ENCODE data around the gene SIRT4.
"Not testable (repeated sequence)": the region's sequence is repeated elsewhere in the genome, so short reads cannot be mapped to it uniquely, and the experiment has no call there.

The SIRT4 gene, protein sequence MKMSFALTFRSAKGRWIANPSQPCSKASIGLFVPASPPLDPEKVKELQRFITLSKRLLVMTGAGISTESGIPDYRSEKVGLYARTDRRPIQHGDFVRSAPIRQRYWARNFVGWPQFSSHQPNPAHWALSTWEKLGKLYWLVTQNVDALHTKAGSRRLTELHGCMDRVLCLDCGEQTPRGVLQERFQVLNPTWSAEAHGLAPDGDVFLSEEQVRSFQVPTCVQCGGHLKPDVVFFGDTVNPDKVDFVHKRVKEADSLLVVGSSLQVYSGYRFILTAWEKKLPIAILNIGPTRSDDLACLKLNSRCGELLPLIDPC

DNA sequence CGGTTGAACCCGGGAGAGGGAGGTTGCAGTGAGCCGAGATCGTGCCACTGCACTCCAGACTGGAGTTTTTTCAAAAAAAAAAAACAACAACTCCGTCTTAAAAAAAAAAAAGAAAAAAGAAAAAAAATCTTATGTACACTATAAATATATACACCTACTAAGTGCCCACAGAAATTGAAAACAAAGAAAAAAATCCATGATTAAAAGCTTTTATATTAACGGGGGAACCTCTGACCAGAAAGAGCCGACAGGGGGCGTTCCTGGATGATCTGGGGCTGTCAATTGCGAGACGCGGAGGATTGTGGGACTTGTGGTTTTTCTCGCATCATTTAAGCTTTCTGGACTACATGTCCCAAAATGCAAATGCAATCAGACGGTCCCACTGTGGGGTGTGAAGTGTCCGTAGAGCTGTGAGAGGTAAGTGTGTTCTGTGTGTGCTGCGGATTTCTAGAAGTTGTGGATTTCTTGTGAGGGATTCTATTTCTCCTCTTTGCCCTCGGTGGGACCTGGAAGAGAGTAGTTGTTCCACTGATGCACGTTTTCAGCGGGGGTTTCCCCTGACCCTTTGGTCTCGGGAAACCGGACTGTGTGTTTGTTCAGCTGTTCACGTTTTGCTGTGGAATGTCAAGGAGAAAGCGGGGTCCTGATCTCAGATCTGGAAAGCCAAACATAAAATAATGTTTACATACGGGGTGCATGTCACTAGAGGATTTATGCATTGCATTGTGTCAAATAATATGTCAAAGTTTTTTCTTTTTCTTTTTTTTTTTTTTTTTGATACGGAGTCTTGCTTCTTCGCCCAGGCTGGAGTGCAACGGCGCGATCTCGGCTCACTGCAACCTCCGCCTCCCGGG is at the start of gene SIRT4:
Gene SIRT4 (plus strand): TSS at position 360 of the 854 bp plus-strand sequence. CDS start 1,241 bp downstream, outside the sequence.
- DNase-seq, result peak; percentile 88

DNA sequence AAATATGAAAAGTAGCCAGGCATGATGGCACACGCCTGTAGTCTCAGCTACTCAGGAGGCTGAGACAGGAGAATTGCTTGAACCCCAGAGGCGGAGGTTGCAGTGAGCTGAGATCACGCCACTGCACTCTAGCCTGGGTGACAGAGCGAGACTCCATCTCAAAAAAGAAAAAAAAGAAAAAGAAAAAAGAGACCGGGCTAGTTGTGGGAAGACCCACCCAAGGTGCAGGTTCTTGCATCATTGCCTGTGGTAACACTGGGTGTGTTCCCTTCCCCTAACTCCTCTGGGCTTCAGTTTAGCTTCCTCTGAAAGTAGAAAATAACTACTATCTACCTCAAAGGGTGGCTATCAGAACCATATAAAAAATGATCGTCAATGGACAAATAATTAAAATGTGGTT is 48.8 kb upstream of the SIRT4 start:
- not testable (repeated sequence) for DNase-seq

DNA sequence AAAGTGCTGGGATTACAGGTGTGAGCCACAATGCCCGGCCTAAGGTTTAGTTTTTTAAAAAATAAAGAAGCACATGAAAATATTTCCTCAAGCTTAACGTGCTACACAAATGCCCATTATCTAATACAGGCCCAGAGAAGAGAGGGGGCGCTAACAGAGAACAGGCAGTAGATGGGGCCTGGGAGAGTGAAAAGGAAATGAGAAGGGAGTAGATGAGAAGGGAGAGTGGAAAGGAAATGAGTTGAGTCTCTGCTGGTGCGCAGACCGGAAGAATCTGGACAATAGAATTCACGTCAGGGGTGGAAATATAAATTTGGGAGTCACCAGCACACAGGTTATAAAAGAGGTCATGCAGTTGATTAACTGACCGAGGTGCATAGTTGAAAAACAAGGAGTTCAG is 47.3 kb upstream of the SIRT4 start:
- DNase-seq, result no peak

DNA sequence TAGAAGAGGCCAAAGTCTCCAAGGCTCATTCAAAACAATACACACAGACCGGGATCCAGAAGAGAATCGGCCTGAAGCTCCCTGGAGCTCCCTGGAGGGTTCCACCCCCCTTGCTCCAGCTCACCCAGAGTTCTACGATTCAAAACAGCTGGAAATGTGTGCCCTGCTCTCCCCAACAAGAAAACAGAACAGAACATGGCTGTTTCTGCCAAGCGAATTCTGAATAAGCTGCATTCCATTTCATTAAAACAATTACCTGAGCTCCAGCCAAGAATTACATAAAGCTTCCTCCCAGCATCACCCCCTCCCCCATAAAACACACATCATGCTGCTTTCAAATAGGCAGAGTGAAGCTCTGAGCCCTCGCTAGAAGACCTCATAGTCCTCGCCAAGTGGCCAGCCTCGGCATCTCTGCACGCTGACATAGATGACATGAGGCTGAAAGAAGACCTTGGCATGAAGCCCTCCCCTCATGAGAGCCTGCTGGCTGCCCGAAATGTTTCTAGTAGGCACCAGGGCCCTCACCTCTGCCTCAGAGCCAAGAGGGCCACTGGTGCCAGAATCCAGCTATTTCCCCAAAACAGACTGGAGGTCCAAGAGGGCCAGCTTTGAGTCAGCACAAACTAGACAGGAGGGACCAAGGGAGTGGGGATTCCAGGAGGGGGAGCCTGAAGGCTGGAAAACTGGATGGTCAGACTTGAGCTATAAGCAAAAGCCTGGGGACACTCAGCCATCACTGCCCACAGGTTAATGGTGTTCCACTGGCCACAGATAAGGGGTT is 44.9 kb upstream of the SIRT4 start:
- DNase-seq, result no peak

DNA sequence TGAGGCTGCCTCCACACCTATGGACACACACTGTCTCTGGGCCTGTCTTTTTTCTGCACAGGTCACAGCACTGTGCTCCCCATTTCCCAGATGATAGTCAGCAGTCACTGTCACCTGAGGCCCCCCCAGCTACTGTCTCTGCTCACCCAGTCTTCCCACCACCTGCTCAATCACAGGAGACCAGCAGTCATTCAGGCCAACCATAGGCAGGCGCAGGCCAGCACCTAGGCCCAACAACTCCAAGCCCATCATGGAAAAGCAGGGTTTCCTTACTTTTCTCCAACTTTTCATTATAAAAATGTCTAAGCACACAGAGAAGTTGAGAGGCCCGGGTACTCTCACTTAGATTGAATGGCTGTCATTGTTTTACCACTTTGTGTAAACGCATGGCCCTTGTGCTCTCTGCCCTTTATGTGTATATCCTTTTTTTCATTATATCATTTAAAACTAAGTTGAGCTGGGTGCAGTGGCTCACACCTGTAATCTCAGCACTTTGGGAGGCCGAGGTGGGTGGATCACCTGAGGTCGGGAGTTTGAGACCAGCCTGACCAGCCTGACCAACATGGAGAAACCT is 43.7 kb upstream of the SIRT4 start:
- DNase-seq, result no peak

DNA sequence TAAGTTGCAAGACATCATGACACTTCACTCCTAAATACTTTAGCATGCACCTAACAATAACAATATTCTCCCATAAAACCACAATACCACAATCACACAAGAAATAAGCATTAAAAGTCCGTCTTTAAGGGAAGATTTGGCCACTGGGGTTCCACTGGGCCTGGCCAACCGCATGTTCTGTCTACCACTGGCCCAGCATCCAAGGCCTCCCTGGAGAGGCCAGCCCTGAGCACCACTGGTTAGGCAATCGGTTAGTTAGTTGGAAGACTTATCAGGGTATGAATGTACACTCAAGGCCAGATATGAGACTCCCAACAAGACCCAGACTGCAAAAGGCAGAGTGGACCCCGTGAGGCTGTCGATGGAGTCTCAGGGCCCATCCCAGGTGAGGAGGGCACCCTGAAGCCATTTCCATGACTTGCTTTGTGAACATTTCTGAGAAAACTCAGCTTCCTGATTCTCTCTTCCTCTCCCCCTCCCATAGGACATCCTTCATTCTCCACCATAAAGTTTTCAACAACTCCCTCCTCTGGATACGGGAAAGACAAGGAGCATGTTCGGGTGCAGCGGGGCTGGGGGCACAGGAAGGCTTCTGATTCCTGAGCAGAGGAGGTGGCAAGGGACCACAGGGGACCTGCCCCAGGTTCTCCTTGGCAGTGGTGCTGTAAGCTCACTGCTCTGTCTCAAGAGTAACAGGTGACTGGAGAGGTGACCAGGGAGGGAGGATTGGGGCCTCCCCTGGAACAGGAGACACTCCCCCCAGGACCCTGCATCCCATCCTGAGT is 42.5 kb upstream of the SIRT4 start:
- no peak for DNase-seq

DNA sequence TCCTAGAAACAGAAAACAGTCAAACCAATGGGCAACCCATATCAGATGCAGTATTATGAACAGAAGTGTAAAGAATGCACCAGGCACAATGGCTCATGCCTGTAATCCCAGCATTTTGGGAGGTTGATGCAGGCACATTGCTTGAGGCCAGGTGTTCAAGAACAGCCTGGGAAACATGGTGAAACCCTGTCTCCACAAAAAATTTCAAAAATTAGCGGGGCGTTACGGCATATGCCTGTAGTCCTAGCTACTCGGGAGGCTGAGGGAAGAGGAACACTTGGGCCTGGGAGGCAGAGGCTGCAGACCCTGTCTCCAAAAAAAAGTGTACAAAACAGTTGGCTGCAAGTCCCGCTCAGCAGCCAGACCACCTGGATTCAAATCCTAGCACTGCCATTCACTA is 41.5 kb upstream of the SIRT4 start:
- no peak for DNase-seq

DNA sequence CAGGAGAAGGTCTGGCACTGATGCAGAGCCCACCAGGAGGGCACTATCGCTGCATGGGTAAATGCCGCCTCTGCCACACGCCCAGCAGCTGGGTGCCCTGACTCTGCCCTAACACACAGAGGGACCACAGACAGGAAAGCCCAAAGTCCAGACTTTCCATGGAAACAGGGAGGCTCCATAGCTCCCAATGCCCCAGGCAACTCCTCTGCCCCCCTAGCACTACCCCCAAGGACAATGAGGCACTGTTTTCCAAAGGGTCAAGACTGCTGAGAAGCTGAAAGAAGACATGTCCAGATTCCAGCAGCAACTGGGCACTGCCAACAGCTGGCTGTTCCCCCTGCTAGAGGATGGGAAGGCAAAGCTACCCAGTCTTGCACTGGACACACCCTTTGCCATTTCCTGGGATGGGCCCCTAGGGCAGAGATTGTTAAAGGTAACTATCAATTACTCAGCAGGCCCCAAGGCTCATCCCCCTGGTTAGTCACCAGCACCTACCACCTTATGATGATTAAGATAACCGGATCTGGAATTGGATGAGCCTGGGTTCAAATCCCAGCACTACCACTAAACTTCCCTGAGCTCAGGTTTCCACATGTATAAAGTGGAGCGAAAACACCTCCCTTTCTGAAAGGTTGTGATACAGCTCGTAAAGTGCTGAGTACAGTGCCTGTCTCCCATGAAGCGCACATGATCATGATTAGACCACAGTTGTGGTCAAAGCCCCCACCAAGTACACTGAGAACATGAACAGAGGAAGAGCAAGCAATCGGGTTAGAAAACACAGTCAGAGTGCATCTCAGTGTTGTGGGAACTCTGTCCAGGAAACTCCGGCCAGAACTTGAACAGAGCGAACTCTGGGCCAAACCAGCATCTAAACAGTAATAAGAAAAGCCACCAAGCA is 39.9 kb upstream of the SIRT4 start:
- no peak for DNase-seq

DNA sequence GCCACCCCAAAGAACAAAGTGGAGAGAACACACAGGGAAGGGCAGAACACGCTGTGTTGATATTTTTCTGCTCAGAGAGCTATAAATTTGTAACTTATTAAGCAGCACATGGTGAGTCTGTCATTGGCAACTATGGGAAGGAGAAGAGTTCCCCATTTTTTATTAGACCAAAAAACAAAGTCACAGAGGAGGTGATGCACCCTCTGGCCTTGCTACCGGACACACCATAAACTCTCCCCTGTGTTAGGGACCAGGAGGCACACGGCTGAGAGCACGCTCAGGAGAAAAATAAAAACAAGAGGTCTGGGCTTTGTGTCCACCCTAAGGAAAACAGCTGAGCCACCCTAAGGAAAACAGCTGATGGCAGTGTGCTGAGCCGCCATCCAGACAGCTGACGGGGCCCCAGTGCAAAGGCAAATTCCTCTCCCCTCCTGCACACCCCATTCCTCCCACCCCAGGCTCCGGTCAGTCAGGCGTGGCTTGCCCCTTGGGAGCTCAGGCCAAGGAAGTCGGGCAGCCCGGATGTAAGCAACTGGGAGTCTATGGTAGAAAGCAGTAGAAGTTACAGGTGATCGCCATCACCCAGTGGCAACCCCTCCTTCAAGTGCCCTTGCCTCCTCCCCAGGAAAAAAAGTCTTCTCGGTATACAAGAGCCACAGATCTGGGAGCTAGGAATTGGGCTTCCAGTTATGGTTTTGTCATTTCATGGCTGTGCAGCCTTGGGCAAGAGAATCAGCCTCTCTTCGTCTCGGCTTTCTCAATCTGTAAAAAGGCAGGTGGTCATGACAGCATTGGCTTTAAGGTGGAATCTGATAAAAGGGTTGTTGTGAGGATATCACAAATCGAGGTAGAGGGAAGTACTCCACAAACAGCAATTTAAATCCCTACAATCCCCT is 39.0 kb upstream of the SIRT4 start:
- no peak for DNase-seq

DNA sequence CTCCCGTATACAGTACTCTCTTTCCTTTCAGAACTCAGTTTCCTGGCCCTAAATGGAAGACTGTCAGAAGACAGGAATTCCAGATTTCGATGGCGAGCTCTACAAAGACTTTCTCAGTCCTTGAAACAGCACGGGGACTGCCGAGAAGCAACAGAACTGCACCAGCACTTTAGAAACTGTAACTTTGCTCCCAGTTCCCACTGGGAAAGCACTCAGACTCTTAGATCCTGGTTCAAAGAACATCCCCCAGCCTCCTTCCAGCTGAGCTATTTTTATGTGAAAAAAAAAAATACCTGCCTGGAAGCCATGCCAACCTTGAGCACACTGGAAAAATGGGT is 38.4 kb upstream of the SIRT4 start:
- DNase-seq, result no peak

DNA sequence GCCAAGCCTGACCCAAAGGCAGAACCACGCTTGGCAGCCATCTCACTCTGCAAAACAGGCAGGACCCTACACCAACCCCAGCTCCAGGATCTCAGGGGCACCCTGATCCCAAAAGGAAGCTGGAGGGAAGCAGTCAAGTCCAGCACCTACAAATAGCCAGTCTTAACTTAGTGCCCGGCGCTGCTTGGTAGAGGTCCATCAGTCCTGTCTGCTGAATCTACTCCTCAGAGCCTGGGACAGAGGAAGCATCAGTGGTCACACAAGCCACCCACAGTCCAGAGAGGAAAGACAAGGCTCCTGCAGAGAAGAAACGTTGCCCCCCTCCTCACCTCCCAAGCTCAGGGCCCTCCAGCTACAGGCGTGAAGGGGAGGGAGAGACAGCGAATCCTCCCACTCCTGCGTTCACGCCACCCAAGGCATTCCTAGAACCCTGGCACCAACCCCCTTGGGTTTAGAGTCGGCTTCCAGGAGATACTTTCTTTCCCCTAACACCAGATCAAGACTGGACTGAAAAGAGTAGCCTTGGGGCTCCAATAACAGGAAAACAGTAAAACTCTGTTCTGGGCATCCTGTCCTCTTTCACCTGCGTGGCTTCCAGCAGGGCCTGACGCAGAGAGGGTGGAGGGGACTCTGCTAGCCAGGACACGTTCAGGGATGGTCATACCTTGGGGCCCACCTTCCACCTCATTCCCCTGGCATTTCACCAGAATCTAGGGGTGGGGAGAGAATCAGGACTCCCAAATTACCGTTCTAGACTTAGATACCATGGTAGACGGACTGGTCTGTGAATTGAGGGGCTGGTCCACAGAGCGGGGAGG is 37.8 kb upstream of the SIRT4 start:
- DNase-seq, result no peak

DNA sequence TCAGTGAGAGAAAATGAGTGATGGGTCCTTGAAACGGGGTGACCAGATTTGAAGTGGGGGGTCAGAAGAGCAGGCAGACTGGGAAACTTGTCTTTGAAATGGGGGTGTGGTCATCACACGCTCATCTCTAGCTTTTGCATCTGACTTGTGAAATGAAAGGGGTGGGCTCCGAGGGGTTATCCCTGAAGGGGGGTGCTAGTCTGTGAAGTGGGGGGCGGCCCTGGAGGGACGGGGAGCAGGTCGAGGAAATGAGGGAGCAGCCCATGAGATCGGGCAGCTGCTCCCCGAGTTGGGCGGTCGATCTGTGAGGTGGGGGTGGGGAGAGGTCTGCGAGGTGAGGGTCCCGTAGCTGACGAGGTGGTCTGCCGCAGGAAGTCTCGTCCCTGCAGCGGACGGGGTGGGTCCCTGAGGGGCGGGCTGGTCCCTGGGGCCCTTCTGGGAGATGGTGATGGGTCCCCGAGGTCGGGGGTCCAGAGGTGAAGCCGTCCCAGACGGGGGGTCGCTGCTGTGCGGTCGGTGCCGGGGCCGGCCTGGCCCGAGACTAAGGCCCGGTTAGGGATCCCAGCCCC is 37.1 kb upstream of the SIRT4 start:
- no peak for DNase-seq

DNA sequence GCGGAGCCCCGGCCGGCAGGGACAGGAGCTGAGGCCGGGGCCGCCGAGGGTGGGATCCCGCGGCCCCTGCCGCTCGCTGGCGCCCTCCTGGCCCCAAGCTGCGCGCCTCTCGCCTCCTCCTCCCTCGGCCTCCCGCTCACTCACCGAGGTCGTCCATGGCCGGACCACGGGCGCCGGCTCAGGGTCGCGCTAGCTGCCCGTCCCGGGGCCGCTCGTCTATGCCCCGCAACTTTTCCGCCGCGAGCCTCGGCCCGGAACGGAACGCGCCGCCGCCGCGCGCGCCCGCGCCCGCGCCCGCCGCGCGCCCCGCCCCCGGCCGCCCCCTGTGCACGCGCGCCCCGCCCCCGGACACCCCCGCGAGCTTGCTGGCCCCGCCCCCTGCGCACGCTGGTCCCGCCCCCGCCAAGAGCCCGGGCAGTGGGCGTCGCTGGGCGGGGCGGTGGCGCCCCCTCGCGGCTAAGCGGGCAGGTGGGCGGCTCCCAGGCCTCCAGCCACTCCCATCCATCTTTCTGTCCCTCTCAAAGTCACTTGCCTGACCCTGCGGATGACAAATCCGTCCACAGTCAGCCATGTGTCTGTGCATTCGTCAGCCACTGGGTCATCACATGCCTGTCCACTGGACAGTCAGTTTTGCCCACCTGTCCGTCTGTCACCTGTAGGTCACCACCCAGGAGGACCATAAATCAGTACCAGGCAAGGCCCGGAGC is 36.5 kb upstream of the SIRT4 start, which contains the start of gene PXN:
Gene PXN (minus strand): TSS at position 258 of the 707 bp plus-strand sequence. CDS start 101 bp downstream, at position 157.
- peak; percentile 85 for DNase-seq

DNA sequence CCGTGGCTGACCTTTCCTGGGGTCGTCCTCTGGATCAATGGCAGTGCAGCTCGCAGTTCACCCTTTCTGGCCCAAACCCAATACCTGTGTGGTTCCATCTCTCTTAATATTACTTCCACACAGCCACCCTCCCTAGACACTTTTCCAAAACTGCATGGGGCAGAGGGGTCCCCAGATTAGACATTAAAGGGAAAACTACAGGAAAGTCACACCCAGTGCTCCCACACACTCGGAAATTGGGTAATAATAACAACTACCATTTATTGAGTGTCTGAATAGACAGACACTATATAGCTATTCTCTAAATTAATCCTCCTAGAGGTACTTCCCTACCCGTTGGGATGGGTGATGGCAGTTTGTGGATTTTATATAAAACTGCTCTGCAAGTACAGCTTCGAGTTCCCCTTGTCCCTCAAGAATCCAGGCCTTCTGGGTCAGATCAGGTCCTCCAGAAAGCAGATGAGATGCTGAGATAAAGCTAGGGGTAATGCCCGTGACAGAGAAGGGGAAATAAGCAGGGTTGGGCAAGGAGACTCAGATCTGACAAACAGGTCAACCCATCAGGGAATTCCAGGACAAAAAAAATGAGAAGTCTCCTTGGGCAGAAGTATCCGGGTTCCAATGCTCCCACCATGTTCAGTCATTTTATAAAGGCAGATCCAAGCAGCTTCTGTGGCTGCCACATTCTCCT is 35.8 kb upstream of the SIRT4 start:
- DNase-seq, result no peak

DNA sequence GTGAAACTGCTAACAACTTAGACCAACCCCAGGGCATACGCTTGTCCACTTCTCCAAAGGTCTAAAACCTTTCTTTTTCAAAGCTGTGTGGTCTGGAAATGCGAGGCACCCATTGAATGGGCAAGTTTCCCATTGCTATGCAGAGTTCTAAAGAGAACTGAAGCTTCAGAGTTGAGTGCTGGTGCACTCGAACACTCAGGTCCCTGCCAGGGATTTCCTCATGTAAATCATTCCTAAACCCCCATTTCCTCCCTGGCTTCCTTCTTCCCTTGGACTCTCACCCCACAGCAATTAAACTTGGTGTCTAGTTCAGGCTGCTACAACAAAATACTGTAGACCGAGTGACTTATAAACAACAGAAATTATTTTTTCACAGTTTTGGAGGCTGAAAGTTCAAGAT is 34.4 kb upstream of the SIRT4 start:
- no peak for DNase-seq

DNA sequence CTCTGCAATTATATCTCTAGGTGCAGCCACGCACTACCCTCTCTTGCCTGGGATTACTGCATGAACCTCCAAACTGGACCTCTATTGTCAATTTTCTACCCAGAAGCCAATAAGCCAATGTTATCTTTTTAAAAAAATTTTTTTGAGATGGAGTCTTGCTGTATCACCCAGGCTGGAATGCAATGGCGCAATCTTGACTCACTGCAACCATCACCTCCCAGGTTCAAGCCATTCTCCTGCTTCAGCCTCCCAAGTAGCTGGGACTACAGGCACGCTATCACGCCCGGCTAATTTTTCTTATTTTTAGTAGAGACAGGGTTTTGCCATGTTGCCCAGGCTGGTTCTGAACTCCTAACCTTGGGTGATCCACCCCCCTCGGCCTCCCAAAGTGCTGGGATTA is 25.4 kb upstream of the SIRT4 start:
- DNase-seq, result no peak
